Activated CD4-positive, alpha-beta T cell treated with anti-CD3 and anti-CD28 coated beads, Interleukin-10, Interleukin-2, amounts not matched to agents 100 ng/mL and 50 ng/mL, durations not matched to agents 16 hours and 8 hours (primary cell): ENCODE results near the gene VRK2.
A peak's percentile ranks its signal among the peaks of the same experiment; 100 is the strongest.
"Not testable (repeated sequence)": the region's sequence is repeated elsewhere in the genome, so short reads cannot be mapped to it uniquely, and the experiment has no call there.

ENCODE experiments used
- DNase-seq: peaks from one replicate; pipeline ENCODE4 v3.0.0-alpha.2; 2020

The VRK2 gene

GRCh38 chr2:58055033-58055786 is 8.6 kb downstream of the VRK2 start:
- no peak for DNase-seq

- no peak for DNase-seq
Observed at GRCh38 chr2:58056192-58056916, 9.7 kb downstream of the VRK2 start.

- DNase-seq, result no peak
Observed at GRCh38 chr2:58057707-58058530, 11.3 kb downstream of the VRK2 start.

- no peak for DNase-seq
Observed at GRCh38 chr2:58063641-58064040, 17.0 kb downstream of the VRK2 start.

- DNase-seq, result peak; percentile 17
Observed at GRCh38 chr2:58064086-58064485, 17.5 kb downstream of the VRK2 start.

- DNase-seq, result no peak
Observed at GRCh38 chr2:58065248-58065647, 18.6 kb downstream of the VRK2 start.

GRCh38 chr2:58067001-58067400 is 20.4 kb downstream of the VRK2 start:
- no peak for DNase-seq

GRCh38 chr2:58070765-58071164 is 24.2 kb downstream of the VRK2 start:
- DNase-seq, result no peak

- no peak for DNase-seq
Observed at GRCh38 chr2:58072102-58072501, 25.5 kb downstream of the VRK2 start.

- no peak for DNase-seq
Observed at GRCh38 chr2:58073008-58073407, 26.4 kb downstream of the VRK2 start.

- DNase-seq, result no peak
Observed at GRCh38 chr2:58073751-58074150, 27.1 kb downstream of the VRK2 start.

GRCh38 chr2:58081000-58081399 is 34.4 kb downstream of the VRK2 start:
- no peak for DNase-seq

GRCh38 chr2:58089081-58089480 is 42.5 kb downstream of the VRK2 start:
- no peak for DNase-seq

GRCh38 chr2:58092772-58093171 is 46.2 kb downstream of the VRK2 start:
- DNase-seq, result not testable (repeated sequence)

GRCh38 chr2:58097025-58097424 is 50.4 kb downstream of the VRK2 start:
- DNase-seq, result no peak

- no peak for DNase-seq
Observed at GRCh38 chr2:58098254-58099095, 51.9 kb downstream of the VRK2 start.

- no peak for DNase-seq
Observed at GRCh38 chr2:58099096-58099769, 52.6 kb downstream of the VRK2 start.

GRCh38 chr2:58101500-58101899 is 54.9 kb downstream of the VRK2 start:
- no peak for DNase-seq

- no peak for DNase-seq
Observed at GRCh38 chr2:58106896-58107295, 60.3 kb downstream of the VRK2 start.

- peak; percentile 49 for DNase-seq
Observed at GRCh38 chr2:58107803-58108710, 61.5 kb downstream of the VRK2 start.

- no peak for DNase-seq
Observed at GRCh38 chr2:58109481-58109880, 62.9 kb downstream of the VRK2 start.
